Measurements from ENCODE around the gene TACR2. TPM values are rescaled to one million over a fixed set of nuclear protein-coding genes. Genes with fewer than 3 reads are reported as not detected.

Gene TACR2
- total and polyA plus RNA-seq, 7 experiments from 2014 or later, result 0.44 to 0.47 TPM; not detected in 5

GRCh38 chr10:69372126-69372980 lies 44.4 kb downstream of the TACR2 start:
- H3K27ac ChIP-seq (ENCODE audit: low read depth, low read length), result no peak overlapping the region
- Mint-ChIP-seq H3K9me3 (no peaks in the 10 kb centered on the region), H3K4me3 (no peak overlapping the region), H3K27me3 (no peaks in the 10 kb centered on the region), H3K36me3 (peaks cover 19 to 55% (median 29%) of the 10 kb centered on the region in 5 donors), H3K27ac (peak overlapping the region in 7 of 9 donors; percentile 6 to 70 (median 55)), H3K4me1 (peaks cover 13 to 33% (median 23%) of the 10 kb centered on the region in 7 donors)
- CTCF ChIA-PET, result interaction anchor here (1.0 kb wide), 1 partner anchor 53 kb away, joined by 3 read pairs; no protein-coding TSS in a partner anchor
- no peaks in the 10 kb centered on the region for H3K4me1 ChIP-seq (ENCODE audit: control insufficient read depth in 2 of 2, insufficient read depth in 2 of 2, low read length in 2 of 2)
- ATAC-seq (no peak), DNase-seq (no peak)
- no peaks in the 10 kb centered on the region for H3K27me3 ChIP-seq (ENCODE audit: control insufficient read depth in 2 of 2, insufficient read depth in 2 of 2, low read length in 2 of 2)
- peaks cover 0 to 85% (median 15%) of the 10 kb centered on the region in 3 experiments for H3K36me3 ChIP-seq (ENCODE audit: control insufficient read depth in 2 of 3, insufficient read depth in 3 of 3, low read length in 3 of 3)
- no peaks in the 10 kb centered on the region for H3K9me3 ChIP-seq (ENCODE audit: control insufficient read depth in 2 of 3, low read length in 3 of 3)
- no peak overlapping the region for H3K4me3 ChIP-seq (ENCODE audit: low read length)
- intact Hi-C loops (cut with micrococcal nuclease), result no loop called here
- POLR2A ChIA-PET, result interaction anchor here (1.2 kb wide), 1 partner anchor 139 kb away, joined by 4 read pairs; no protein-coding TSS in a partner anchor

GRCh38 chr10:69367469-69367868 lies 49.2 kb downstream of the TACR2 start:
- Mint-ChIP-seq H3K4me1 (peaks cover 17 to 44% (median 31%) of the 10 kb centered on the region in 7 donors), H3K9me3 (no peaks in the 10 kb centered on the region), H3K27ac (peak overlapping the region in 4 of 9 donors; percentile 13 to 74 (median 60)), H3K36me3 (peaks cover 13 to 52% (median 31%) of the 10 kb centered on the region in 5 donors), H3K27me3 (no peaks in the 10 kb centered on the region), H3K4me3 (no peak overlapping the region)
- H3K27me3 ChIP-seq (ENCODE audit: control insufficient read depth in 2 of 2, insufficient read depth in 2 of 2, low read length in 2 of 2), result no peaks in the 10 kb centered on the region
- no peak overlapping the region for H3K27ac ChIP-seq (ENCODE audit: low read depth, low read length)
- intact Hi-C loops (cut with micrococcal nuclease), result no loop called here
- H3K4me3 ChIP-seq (ENCODE audit: low read length), result no peak overlapping the region
- H3K9me3 ChIP-seq (ENCODE audit: control insufficient read depth in 2 of 3, low read length in 3 of 3), result no peaks in the 10 kb centered on the region
- ChIA-PET POLR2A (interaction anchor here (1.4 kb wide), 1 partner anchor 49 kb away, joined by 4 read pairs; no protein-coding TSS in a partner anchor), CTCF (no interaction called here)
- DNase-seq (no peak), ATAC-seq (no peak)
- peaks cover 0 to 4% of the 10 kb centered on the region in 2 donors for H3K4me1 ChIP-seq (ENCODE audit: control insufficient read depth in 2 of 2, insufficient read depth in 2 of 2, low read length in 2 of 2)
- peaks cover 8 to 87% (median 15%) of the 10 kb centered on the region in 3 experiments for H3K36me3 ChIP-seq (ENCODE audit: control insufficient read depth in 2 of 3, insufficient read depth in 3 of 3, low read length in 3 of 3)

GRCh38 chr10:69366738-69367137 lies 50.0 kb downstream of the TACR2 start:
- DNase-seq (no peak), ATAC-seq (no peak)
- Mint-ChIP-seq H3K9me3 (no peaks in the 10 kb centered on the region), H3K36me3 (peaks cover 10 to 44% (median 24%) of the 10 kb centered on the region in 5 donors), H3K27me3 (no peaks in the 10 kb centered on the region), H3K4me1 (peaks cover 20 to 44% (median 38%) of the 10 kb centered on the region in 7 donors), H3K4me3 (no peak overlapping the region), H3K27ac (peak overlapping the region in 5 of 9 donors; percentile 28 to 80 (median 48))
- Histone ChIP-seq H3K4me1 (ENCODE audit: control insufficient read depth in 2 of 2, insufficient read depth in 2 of 2, low read length in 2 of 2) (peaks cover 0 to 12% of the 10 kb centered on the region in 2 donors), H3K4me3 (ENCODE audit: low read length) (no peak overlapping the region), H3K27me3 (ENCODE audit: control insufficient read depth in 2 of 2, insufficient read depth in 2 of 2, low read length in 2 of 2) (no peaks in the 10 kb centered on the region), H3K9me3 (ENCODE audit: control insufficient read depth in 2 of 3, low read length in 3 of 3) (no peaks in the 10 kb centered on the region), H3K36me3 (ENCODE audit: control insufficient read depth in 2 of 3, insufficient read depth in 3 of 3, low read length in 3 of 3) (peaks cover 8 to 81% (median 15%) of the 10 kb centered on the region in 3 experiments), H3K27ac (ENCODE audit: low read depth, low read length) (no peak overlapping the region)
- intact Hi-C loops (cut with micrococcal nuclease), result no loop called here
- CTCF ChIA-PET, result no interaction called here
- POLR2A ChIA-PET, result interaction anchor here (1.4 kb wide), 1 partner anchor 48 kb away, joined by 4 read pairs; no protein-coding TSS in a partner anchor

- Histone ChIP-seq H3K4me3 (ENCODE audit: low read length) (no peak overlapping the region), H3K36me3 (ENCODE audit: control insufficient read depth in 2 of 3, insufficient read depth in 3 of 3, low read length in 3 of 3) (peaks cover 6 to 73% (median 8%) of the 10 kb centered on the region in 3 experiments), H3K27ac (ENCODE audit: low read depth, low read length) (peak overlapping the region; percentile 7), H3K9me3 (ENCODE audit: control insufficient read depth in 2 of 3, low read length in 3 of 3) (no peaks in the 10 kb centered on the region), H3K27me3 (ENCODE audit: control insufficient read depth in 2 of 2, insufficient read depth in 2 of 2, low read length in 2 of 2) (no peaks in the 10 kb centered on the region), H3K4me1 (ENCODE audit: control insufficient read depth in 2 of 2, insufficient read depth in 2 of 2, low read length in 2 of 2) (peaks cover 12 to 35% of the 10 kb centered on the region in 2 donors)
- ChIA-PET POLR2A (interaction anchor here (1.1 to 10.2 kb wide), 5 partner anchors 10 to 46 kb away, joined by 3 to 65 read pairs (median 6); no protein-coding TSS in a partner anchor), CTCF (interaction anchor here (0.6 to 1.7 kb wide), 5 partner anchors 9 to 125 kb away, joined by 3 to 6 read pairs (median 3); no protein-coding TSS in a partner anchor)
- no peaks in the 10 kb centered on the region for H3K9me3 Mint-ChIP-seq
- peaks cover 34 to 61% (median 51%) of the 10 kb centered on the region in 7 donors for H3K4me1 Mint-ChIP-seq
- H3K27ac Mint-ChIP-seq, result peak overlapping the region in 8 of 9 donors; percentile 63 to 98 (median 84)
- DNase-seq, result no peak
- intact Hi-C loops (cut with micrococcal nuclease), result no loop called here
- no peak for ATAC-seq
- peak overlapping the region in 1 of 10 donors; percentile 15 for H3K4me3 Mint-ChIP-seq
- peaks cover 5 to 31% (median 20%) of the 10 kb centered on the region in 5 donors for H3K36me3 Mint-ChIP-seq
- H3K27me3 Mint-ChIP-seq, result no peaks in the 10 kb centered on the region
Observed at GRCh38 chr10:69364232-69364940, 52.3 kb downstream of the TACR2 start.

GRCh38 chr10:69363666-69364065 lies 53.1 kb downstream of the TACR2 start:
- peaks cover 37 to 68% (median 56%) of the 10 kb centered on the region in 7 donors for H3K4me1 Mint-ChIP-seq
- no peaks in the 10 kb centered on the region for H3K9me3 Mint-ChIP-seq
- H3K27me3 Mint-ChIP-seq, result no peaks in the 10 kb centered on the region
- Histone ChIP-seq H3K4me3 (ENCODE audit: low read length) (no peak overlapping the region), H3K4me1 (ENCODE audit: control insufficient read depth in 2 of 2, insufficient read depth in 2 of 2, low read length in 2 of 2) (peaks cover 12 to 40% of the 10 kb centered on the region in 2 donors), H3K36me3 (ENCODE audit: control insufficient read depth in 2 of 3, insufficient read depth in 3 of 3, low read length in 3 of 3) (peaks cover 0 to 66% (median 8%) of the 10 kb centered on the region in 3 experiments), H3K27ac (ENCODE audit: low read depth, low read length) (no peak overlapping the region), H3K27me3 (ENCODE audit: control insufficient read depth in 2 of 2, insufficient read depth in 2 of 2, low read length in 2 of 2) (no peaks in the 10 kb centered on the region), H3K9me3 (ENCODE audit: control insufficient read depth in 2 of 3, low read length in 3 of 3) (no peaks in the 10 kb centered on the region)
- peak overlapping the region in 8 of 9 donors; percentile 22 to 98 (median 84) for H3K27ac Mint-ChIP-seq
- peak overlapping the region in 1 of 10 donors; percentile 36 for H3K4me3 Mint-ChIP-seq
- ChIA-PET CTCF (interaction anchor here (0.5 to 1.7 kb wide), 6 partner anchors 8 to 44 kb away, joined by 3 to 4 read pairs (median 3); no protein-coding TSS in a partner anchor), POLR2A (interaction anchor here (1.1 to 10.2 kb wide), 5 partner anchors 10 to 45 kb away, joined by 3 to 65 read pairs (median 6); no protein-coding TSS in a partner anchor)
- intact Hi-C loops (cut with micrococcal nuclease), result loop anchor here in 1 of 2 donors (1.0 kb wide), 1 partner anchor 9 kb away; no protein-coding TSS in a partner anchor
- no peak for DNase-seq
- peaks cover 0 to 26% (median 16%) of the 10 kb centered on the region in 5 donors for H3K36me3 Mint-ChIP-seq
- ATAC-seq, result no peak
